CD1c-positive myeloid dendritic cell (primary cell): Measurements from ENCODE around the gene BORA.
"Not testable (repeated sequence)": the region's sequence is repeated elsewhere in the genome, so short reads cannot be mapped to it uniquely, and the experiment has no call there.

Source experiments
- DNase-seq: peaks from one replicate; pipeline ENCODE4 v3.0.0-alpha.2; 2016; ENCODE audit errors: extremely low spot score

Gene BORA

GRCh38 chr13:72727417-72728289, at the start of gene BORA, which contains the start of gene MZT1:
Gene BORA (plus strand): TSS chr13:72727923. CDS start chr13:72728941, 1,018 bp downstream.
Gene MZT1 (minus strand): TSS chr13:72727629. CDS start chr13:72727602, 27 bp downstream.
- DNase-seq: peak; percentile 99

- no peak for DNase-seq
Measured at GRCh38 chr13:72678312-72678711, 49.4 kb upstream of the BORA start.

- no peak for DNase-seq
Measured at GRCh38 chr13:72680353-72680752, 47.4 kb upstream of the BORA start.

- DNase-seq: no peak
Measured at GRCh38 chr13:72686766-72687165, 41.0 kb upstream of the BORA start.

- no peak for DNase-seq
Measured at GRCh38 chr13:72689181-72689696, 38.5 kb upstream of the BORA start.

- DNase-seq: no peak
Measured at GRCh38 chr13:72692884-72693514, 34.7 kb upstream of the BORA start.

GRCh38 chr13:72693832-72694231, 33.9 kb upstream of the BORA start:
- no peak for DNase-seq

- no peak for DNase-seq
Measured at GRCh38 chr13:72694314-72694713, 33.4 kb upstream of the BORA start.

- DNase-seq: no peak
Measured at GRCh38 chr13:72696579-72696978, 31.1 kb upstream of the BORA start.

- no peak for DNase-seq
Measured at GRCh38 chr13:72698164-72698563, 29.6 kb upstream of the BORA start.

GRCh38 chr13:72700509-72700908, 27.2 kb upstream of the BORA start:
- DNase-seq: peak; percentile 7

- DNase-seq: no peak
Measured at GRCh38 chr13:72716776-72717175, 10.9 kb upstream of the BORA start.

- DNase-seq: not testable (repeated sequence)
Measured at GRCh38 chr13:72726185-72726584, 1.5 kb upstream of the BORA start.

- peak; percentile 62 for DNase-seq
Measured at GRCh38 chr13:72726726-72727416, 852 bp upstream of the BORA start.

GRCh38 chr13:72728290-72728605, 525 bp downstream of the BORA start:
- DNase-seq: no peak

GRCh38 chr13:72737033-72737432, 9.3 kb downstream of the BORA start:
- DNase-seq: no peak

- no peak for DNase-seq
Measured at GRCh38 chr13:72740015-72740414, 12.3 kb downstream of the BORA start.

- DNase-seq: no peak
Measured at GRCh38 chr13:72745260-72745659, 17.5 kb downstream of the BORA start.

GRCh38 chr13:72751220-72751619, 23.5 kb downstream of the BORA start:
- DNase-seq: no peak

GRCh38 chr13:72754111-72754510, 26.4 kb downstream of the BORA start:
- no peak for DNase-seq

GRCh38 chr13:72757792-72758535, 30.2 kb downstream of the BORA start:
- DNase-seq: no peak

- no peak for DNase-seq
Measured at GRCh38 chr13:72760189-72760588, 32.5 kb downstream of the BORA start.
